ENCODE measurements around the gene DENND1C.

DNA sequence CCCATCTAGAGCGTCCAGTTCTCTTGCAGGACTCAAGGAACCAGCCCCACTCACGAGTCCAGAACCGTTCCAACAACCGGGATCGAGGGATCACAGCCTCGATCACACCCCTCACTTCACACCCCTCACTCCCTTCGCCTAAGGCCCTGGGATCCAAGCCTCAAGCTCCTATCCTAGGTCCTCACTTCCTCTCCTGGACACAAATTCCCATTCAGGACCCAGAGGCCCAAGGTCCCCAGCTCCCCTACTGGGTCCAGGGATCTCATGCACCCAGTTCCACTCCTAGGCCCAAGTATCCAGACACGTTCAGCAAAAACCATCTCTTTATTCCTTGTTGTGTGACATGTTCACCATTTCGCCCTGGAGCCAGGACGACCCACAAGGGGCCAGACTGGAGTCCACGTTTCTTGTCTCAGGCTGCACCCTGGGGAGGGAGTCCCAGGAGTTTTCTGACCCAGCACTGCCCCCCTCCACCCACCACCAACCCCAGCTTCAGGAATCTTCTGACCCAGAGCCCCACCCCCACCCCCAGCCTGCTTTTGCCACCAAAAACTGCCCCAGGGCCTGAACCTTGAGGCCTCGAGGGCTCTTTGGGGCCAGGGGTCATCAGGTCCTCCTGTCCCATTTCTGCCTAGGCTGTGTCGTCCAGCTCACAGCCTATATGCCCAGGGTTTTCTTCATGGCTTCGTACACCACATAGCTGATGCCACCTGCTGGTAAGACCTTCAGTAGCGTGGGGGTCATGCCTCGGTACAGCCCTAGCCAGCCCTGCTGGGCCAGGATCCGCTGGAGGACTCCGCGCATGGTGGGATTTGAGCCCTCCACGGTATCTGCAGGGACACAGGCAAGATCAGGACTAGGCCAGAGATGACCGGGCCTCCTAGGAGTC, 55.6 kb downstream of the DENND1C start:
- TF ChIP-seq, protein P1, sequence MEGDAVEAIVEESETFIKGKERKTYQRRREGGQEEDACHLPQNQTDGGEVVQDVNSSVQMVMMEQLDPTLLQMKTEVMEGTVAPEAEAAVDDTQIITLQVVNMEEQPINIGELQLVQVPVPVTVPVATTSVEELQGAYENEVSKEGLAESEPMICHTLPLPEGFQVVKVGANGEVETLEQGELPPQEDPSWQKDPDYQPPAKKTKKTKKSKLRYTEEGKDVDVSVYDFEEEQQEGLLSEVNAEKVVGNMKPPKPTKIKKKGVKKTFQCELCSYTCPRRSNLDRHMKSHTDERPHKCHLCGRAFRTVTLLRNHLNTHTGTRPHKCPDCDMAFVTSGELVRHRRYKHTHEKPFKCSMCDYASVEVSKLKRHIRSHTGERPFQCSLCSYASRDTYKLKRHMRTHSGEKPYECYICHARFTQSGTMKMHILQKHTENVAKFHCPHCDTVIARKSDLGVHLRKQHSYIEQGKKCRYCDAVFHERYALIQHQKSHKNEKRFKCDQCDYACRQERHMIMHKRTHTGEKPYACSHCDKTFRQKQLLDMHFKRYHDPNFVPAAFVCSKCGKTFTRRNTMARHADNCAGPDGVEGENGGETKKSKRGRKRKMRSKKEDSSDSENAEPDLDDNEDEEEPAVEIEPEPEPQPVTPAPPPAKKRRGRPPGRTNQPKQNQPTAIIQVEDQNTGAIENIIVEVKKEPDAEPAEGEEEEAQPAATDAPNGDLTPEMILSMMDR (IDR thresholded peaks at IDR 0.05; ENCODE audit: low read depth, low read length, poor library complexity, severe bottlenecking), result peak; percentile 47
- TF ChIP-seq EZH2phosphoT487 (IDR thresholded peaks at IDR 0.05; ENCODE audit: borderline replicate concordance, low read length), result no peak

All from DOHH2 (cell line).